GM12874 (cell line): ENCODE measurements around the gene HOXB13.

Experiments used
- CTCF ChIP-seq: IDR thresholded peaks from 2 replicates; pipeline ENCODE4 v1.5.1; 2011; ENCODE audit warnings: low read depth, mild to moderate bottlenecking, control low read depth, low read length, moderate library complexity; ENCODE audit not compliant: insufficient read depth

The HOXB13 gene

DNA sequence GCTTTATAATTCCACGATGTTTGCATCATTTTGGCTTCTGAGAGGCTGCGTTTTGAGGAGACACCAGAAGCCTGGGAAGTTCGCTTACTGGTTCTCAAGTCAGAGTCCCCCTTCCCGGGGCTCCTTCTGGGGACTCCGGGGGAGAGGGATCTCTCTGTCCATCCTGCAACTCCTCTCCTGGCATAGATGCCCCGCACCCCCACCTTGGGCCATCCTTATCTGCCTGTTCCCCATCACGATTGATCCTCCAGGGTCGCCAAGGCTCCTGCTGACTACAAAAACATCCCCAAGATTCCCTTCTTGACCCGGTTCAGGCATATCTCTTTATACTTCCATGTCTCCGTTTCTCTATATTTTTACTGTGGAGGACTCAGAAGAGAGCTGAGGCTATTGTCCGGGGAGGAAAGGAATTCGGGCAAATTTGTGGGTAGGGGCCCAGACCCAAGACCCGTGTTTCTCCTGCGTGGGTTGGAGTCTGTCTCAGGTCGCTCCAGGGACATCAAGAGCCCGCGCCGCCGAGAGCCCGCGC is 18.4 kb upstream of the HOXB13 start:
- no peak for TF ChIP-seq CTCF

DNA sequence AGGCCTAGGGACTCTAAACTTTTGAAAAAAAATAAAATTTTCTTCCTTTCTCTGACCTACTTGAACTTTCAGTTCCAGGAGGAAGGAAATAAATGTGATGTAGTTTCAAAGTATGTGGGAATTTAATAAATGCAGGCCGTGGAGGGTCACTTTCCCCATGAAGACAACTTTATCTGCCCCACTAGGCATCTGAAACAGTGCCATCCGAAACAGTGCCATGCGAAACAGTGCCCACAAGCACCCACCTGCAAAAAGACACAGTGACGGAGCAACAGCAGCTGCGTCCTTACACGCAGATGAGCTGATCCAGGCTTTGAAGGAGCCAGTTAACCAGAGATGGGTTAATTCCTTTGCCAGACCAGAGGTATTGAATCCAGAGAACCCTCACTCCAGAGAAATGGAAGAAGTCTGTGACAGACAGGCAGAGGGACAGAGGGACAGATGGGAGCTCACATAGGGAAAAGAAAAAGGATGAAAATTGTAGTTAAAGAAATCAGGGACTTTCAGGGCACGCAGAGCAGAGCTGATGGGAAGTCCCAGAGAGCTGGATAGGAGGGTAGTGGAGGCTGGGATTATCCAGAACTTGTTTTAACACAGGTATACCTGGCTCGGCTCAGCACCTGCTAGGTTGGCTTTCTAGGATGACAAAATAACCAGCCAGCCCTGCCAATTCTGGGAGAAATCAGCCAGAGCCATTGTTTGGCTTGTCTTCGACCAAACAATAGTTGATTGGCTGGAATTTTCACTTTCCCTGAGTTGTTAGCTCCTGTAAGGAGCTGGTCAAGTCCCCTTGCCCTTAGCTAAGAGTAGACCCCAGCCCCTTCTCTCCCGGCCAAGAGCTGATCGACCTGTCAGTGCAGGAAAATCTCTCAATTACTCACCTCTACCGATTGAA is 17.1 kb upstream of the HOXB13 start:
- TF ChIP-seq CTCF: no peak

DNA sequence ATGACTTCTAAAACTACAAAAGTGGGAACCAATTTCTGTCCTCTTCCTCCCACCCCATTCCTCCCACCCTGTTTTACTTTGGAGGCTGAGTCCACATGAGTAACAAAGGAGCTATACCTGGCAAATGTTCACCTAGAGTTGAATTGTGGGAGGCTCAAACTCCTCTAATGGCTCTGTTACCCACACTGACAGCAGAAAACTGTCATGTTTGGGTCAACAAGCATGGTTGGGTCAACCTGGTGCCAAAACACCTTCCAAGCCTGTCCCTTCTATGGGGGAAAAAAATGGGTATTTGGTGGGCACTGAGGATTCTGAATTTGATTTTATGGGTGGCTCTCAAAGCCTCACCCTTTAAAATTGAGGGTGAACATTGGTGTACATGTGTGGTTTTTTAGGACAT is 12.0 kb upstream of the HOXB13 start:
- TF ChIP-seq CTCF: no peak

DNA sequence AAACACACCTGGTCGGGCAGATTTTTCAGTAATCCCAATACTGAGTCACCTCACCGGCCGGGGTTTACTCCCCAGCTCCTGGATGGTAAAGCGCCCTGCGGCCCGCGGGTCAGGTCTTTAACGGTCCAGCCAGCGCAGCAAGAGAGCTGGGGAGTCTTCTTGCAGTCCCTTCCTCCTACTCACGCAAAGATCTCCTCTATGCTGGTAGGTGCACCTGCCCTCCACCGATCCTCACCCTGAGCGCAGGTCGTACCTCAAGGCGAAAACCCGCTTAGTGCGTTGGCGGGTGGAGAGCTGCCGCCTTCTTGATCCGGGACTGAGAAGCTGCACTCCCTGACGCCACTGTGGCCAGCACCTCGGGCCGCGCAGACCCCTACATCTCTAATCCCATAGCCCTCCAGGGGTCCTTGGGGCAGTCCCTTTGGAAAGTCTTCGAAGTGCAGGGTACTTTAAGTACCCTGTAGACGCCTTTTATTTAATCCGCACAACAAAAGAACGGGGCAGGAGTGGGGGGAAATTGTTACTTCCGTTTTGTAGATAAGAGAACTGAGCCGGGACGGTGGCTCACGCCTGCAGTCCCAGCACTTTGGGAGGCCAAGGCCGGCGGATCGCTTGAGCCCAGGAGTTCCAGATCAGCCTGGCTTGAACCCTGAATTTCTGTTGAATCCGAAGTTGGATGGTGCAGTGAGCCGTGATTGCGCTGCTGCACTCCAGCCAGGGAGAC is 10.4 kb upstream of the HOXB13 start:
- no peak for TF ChIP-seq CTCF

GRCh38 chr17:48738424-48738802 is 9.9 kb upstream of the HOXB13 start:
- TF ChIP-seq CTCF: no peak

DNA sequence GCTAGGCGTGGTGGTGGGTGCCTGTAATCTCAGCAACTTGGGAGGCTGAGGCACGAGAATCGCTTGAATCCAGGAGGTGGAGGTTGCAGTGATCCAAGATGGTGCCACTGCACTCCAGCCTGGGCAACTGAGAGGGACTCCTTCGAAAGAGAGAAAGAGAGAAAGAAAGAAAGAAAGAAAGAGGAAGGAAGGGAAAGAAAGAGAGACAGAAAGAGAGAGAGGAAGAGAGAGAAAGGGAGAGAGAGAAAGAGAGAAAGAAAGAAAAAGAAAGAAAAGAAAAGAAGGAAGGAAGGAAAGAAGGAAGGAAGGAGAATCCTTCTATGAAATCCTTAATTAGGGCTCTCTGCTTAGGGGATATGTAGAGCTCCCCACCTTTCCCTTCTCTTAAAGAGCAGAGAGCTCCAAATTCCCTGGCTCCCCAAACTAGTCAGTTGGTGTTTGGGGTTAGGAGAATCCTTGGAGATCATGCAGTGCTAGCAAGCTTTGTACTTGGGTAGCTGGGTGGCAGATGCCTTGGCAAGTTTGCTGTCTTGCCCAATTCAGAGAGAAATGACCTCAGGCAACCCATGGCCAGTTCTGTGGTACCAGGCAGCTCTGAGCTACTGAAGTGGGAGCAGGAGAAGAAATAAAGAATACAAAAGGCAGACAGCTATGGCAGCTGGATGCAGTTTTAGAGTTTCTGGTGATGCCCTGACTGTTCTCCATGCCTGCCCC is 8.9 kb upstream of the HOXB13 start:
- no peak for TF ChIP-seq CTCF

- no peak for TF ChIP-seq CTCF
Observed at GRCh38 chr17:48735062-48735351, 6.5 kb upstream of the HOXB13 start.
